Mucosa of rectum (tissue), 2 donors: Measurements from ENCODE around the gene CYP20A1.
"Not testable (repeated sequence)": the region's sequence is repeated elsewhere in the genome, so short reads cannot be mapped to it uniquely, and the experiment has no call there.

Experiments used
- H3K27ac ChIP-seq, 2 donors: one replicate each; pipeline ENCODE4 v1.7.0; 2013; ENCODE audit warnings: inconsistent platforms in 2 of 2, low read depth in 2 of 2, low read length in 2 of 2
- H3K27me3 ChIP-seq, 2 donors: one replicate each; pipeline ENCODE4 v1.7.0; 2013; ENCODE audit warnings: low read length in 2 of 2; ENCODE audit not compliant: control insufficient read depth in 2 of 2, insufficient read depth in 2 of 2
- H3K36me3 ChIP-seq, 2 donors: one replicate each; pipeline ENCODE4 v1.7.0; 2013; ENCODE audit warnings: low read length in 2 of 2; ENCODE audit not compliant: control insufficient read depth in 2 of 2, insufficient read depth in 2 of 2
- H3K4me1 ChIP-seq, 2 donors: one replicate each; pipeline ENCODE4 v1.7.0; 2013; ENCODE audit warnings: low read length in 2 of 2, mild to moderate bottlenecking in 1 of 2; ENCODE audit not compliant: control insufficient read depth in 2 of 2, insufficient read depth in 2 of 2
- H3K4me3 ChIP-seq, 2 donors: one replicate each; pipeline ENCODE4 v1.7.0; 2013; ENCODE audit warnings: low read length in 2 of 2
- H3K9ac ChIP-seq, 2 donors: one replicate each; pipeline ENCODE4 v1.7.0; 2013; ENCODE audit warnings: low read length in 2 of 2, low read depth in 1 of 2, mild to moderate bottlenecking in 1 of 2
- H3K9me3 ChIP-seq, 2 donors: one replicate each; pipeline ENCODE4 v1.7.0; 2013; ENCODE audit warnings: low read length in 2 of 2; ENCODE audit not compliant: control insufficient read depth in 2 of 2
- donor health status: healthy.
- donor health status: Normal muscosa, but diverticular disease.

Gene CYP20A1

DNA sequence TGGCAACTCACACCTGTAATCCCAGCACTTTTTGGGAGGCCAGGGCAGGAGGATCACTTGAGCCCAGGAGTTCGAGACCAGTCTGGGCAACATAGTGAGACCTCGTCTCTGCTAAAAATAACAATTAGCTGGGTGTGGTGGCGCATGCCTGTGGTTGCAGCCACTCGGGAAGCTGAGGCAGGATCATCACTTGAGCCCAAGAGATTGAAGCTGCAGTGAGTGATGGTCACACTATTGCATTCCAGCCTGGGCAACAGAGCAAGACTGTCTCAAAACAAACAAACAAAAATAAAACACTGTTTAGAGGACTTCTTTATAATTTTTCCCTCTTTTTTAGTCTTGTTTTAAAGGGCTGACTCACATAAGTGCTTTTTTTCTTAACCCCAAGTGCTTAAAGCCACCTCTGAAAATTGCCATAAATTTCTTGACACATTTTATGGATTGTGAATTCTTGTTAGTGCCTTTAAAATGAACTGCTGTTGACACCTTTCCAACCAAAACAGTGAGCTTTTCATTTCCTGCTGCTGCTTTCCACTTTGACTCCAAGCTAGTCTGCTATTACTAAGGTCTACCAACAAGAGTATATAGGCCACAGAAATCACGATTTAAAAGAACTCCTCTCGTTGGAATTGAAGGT, 41.7 kb downstream of the CYP20A1 start:
- Histone ChIP-seq H3K36me3 (peaks cover 41 to 48% of the 10 kb centered on the region in 2 donors), H3K4me1 (no peaks in the 10 kb centered on the region), H3K9me3 (no peaks in the 10 kb centered on the region), H3K4me3 (no peak overlapping the region), H3K27ac (no peak overlapping the region), H3K27me3 (no peaks in the 10 kb centered on the region), H3K9ac (no peak overlapping the region)

DNA sequence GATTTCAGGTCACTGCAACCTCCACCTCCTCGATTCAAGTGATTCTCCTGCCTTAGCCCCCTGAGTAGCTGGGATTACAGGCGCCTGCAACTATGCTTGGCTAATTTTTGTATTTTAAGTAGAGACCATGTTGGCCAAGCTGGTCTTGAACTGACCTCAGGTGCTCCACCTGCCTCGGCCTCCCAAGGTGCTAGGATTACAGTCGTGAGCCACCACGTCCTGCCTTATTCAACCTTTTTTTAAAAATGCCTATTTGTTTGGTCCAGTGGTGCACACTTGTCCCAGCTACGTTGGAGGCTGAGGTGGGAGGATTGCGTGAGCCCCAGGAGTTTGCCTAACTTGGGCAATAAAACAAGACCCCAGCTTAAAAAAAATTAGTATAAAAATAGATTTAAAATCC, 43.3 kb downstream of the CYP20A1 start:
- Histone ChIP-seq H3K27ac (no peak overlapping the region), H3K27me3 (no peaks in the 10 kb centered on the region), H3K4me1 (no peaks in the 10 kb centered on the region), H3K4me3 (no peak overlapping the region), H3K9me3 (no peaks in the 10 kb centered on the region), H3K9ac (no peak overlapping the region), H3K36me3 (peaks cover 49 to 58% of the 10 kb centered on the region in 2 donors)

DNA sequence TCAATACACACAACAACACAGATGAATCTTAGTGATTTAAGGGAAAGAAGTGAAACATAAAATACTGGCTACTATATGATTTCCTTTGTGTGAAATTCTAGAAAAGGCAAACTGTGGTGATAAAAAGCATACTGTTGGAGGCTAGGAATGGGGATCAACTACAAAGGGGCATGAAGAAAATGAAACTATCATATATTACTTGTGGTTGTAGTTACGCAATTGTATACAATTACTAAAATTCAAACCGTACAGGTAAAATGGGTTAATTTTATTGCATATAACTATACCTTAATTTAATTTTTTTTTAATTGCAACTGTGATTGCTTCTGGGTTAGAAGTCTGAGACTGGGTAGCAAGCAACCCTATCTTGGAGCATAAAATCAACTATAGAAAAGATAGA, 47.7 kb downstream of the CYP20A1 start:
- no peaks in the 10 kb centered on the region for H3K9me3 ChIP-seq
- no peaks in the 10 kb centered on the region for H3K4me1 ChIP-seq
- no peaks in the 10 kb centered on the region for H3K27me3 ChIP-seq
- no peak overlapping the region for H3K4me3 ChIP-seq
- H3K27ac ChIP-seq: no peak overlapping the region
- H3K9ac ChIP-seq: no peak overlapping the region
- H3K36me3 ChIP-seq: peaks cover 29 to 35% of the 10 kb centered on the region in 2 donors

- H3K36me3 ChIP-seq: peaks cover 0 to 3% of the 10 kb centered on the region in 2 donors
- no peak overlapping the region for H3K9ac ChIP-seq
- no peaks in the 10 kb centered on the region for H3K27me3 ChIP-seq
- H3K4me1 ChIP-seq: no peaks in the 10 kb centered on the region
- no peak overlapping the region for H3K4me3 ChIP-seq
- no peaks in the 10 kb centered on the region for H3K9me3 ChIP-seq
- H3K27ac ChIP-seq: no peak overlapping the region
These were observed 62.8 kb downstream of the CYP20A1 start for GRCh38 chr2:203301667-203302066.

- H3K27me3 ChIP-seq, H3K27ac ChIP-seq, H3K36me3 ChIP-seq, H3K9me3 ChIP-seq, H3K4me3 ChIP-seq, H3K4me1 ChIP-seq, H3K9ac ChIP-seq: not testable (repeated sequence)
These were observed 63.8 kb downstream of the CYP20A1 start for GRCh38 chr2:203302586-203302985.

- H3K9me3 ChIP-seq: no peaks in the 10 kb centered on the region
- H3K36me3 ChIP-seq: no peaks in the 10 kb centered on the region
- H3K27ac ChIP-seq: no peak overlapping the region
- no peaks in the 10 kb centered on the region for H3K27me3 ChIP-seq
- H3K4me3 ChIP-seq: no peak overlapping the region
- H3K4me1 ChIP-seq: no peaks in the 10 kb centered on the region
- H3K9ac ChIP-seq: no peak overlapping the region
These were observed 72.0 kb downstream of the CYP20A1 start for GRCh38 chr2:203310688-203311436.

DNA sequence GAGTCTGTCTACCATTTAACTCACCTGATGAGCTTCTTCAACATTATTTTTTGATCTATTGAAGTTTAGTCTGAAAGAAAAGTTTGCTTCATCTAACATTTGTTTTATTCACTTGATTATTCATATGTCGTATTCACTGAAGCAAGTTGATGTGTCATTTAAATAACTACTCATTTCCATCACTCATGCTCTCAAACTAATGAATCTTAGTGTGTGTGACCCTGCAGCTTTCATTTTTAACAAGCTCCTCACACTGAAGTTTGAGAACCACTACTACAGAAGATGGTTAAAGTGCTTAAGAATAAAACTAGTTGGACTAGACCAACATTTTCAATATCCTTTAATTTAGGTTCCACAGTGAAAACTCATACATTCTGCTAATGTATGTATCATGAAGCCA, 87.5 kb downstream of the CYP20A1 start:
- H3K9ac ChIP-seq: no peak overlapping the region
- no peaks in the 10 kb centered on the region for H3K9me3 ChIP-seq
- H3K27ac ChIP-seq: no peak overlapping the region
- H3K36me3 ChIP-seq: no peaks in the 10 kb centered on the region
- no peaks in the 10 kb centered on the region for H3K27me3 ChIP-seq
- peaks cover 0 to 10% of the 10 kb centered on the region in 2 donors for H3K4me1 ChIP-seq
- H3K4me3 ChIP-seq: no peak overlapping the region

DNA sequence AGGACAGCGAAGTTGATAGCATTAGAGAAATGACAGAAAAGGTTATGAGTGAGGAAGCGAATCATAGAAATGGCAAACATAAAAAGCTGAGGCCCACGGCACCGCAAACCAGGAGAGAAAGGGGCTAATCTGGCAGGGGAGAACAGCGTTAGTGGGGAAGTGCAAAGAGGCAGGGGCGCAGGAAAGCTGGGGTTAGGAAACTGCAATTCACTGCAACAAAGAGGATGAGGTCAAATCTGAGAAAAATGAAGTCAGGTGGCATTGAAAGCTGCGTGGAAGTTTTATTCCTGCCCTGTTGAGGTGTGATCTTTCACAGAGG, 88.7 kb downstream of the CYP20A1 start:
- no peaks in the 10 kb centered on the region for H3K36me3 ChIP-seq
- H3K27me3 ChIP-seq: no peaks in the 10 kb centered on the region
- peak overlapping the region; percentile 86 for H3K4me3 ChIP-seq
- H3K27ac ChIP-seq: peak overlapping the region; percentile 46 to 75
- no peaks in the 10 kb centered on the region for H3K9me3 ChIP-seq
- H3K4me1 ChIP-seq: peaks cover 0 to 10% of the 10 kb centered on the region in 2 donors
- H3K9ac ChIP-seq: peak overlapping the region; percentile 60 to 63

DNA sequence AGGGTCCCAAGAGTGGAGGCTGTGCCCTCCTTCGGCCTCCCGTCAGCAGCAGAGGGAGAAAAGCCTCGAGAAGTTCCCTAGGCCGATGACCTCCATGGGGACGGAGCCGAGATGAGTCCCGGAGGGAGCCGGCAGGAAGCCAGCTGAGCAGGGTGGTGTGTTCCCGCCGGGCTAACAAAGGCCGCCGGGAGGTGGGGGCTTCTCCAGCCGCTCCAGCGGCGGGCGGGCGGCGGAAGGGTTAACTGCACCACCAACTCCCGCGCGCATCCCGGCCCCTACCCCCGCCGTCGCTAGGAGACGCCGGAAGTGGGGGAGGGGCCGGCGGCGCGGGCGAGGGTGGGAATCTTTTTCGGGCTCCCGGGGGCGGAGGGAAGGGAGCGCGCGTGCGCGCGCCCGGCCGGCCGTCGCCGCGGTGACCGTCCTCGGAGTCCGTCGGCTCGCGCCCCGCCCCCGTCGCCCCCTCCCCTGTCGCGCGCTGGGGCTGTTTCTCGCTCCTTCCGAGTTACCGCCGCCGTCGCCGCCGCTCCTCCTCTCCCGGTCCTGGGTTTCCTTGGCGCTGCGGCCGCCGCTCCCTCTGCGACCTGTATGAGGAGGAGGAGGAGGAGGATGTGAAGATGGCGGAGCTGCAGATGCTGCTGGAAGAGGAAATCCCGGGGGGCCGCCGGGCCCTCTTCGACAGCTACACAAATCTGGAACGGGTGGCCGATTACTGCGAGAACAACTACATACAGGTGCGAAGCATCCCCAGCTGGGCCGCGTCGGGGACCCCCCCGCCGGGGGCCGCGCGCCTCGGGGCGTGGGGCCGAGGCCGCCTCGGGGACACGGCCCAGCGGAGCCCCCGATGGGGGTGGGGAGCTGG, 89.3 kb downstream of the CYP20A1 start, which contains the start of gene ABI2:
Gene ABI2 (plus strand): TSS at position 494 of the 859 bp plus-strand sequence. CDS start 121 bp downstream, at position 615.
- Histone ChIP-seq H3K27ac (peak within 1 kb of the TSS; percentile 75 to 76), H3K9ac (peak within 1 kb of the TSS; percentile 71 to 72), H3K27me3 (no peaks in the 10 kb centered on the region), H3K9me3 (no peaks in the 10 kb centered on the region), H3K4me1 (peaks cover 0 to 10% of the 10 kb centered on the region in 2 donors), H3K4me3 (peak within 1 kb of the TSS; percentile 86), H3K36me3 (no peaks in the 10 kb centered on the region)
